ENCODE measurements around the gene PRKAA1.
"Not testable (repeated sequence)": the region's sequence is repeated elsewhere in the genome, so short reads cannot be mapped to it uniquely, and the experiment has no call there.

Gene PRKAA1

DNA sequence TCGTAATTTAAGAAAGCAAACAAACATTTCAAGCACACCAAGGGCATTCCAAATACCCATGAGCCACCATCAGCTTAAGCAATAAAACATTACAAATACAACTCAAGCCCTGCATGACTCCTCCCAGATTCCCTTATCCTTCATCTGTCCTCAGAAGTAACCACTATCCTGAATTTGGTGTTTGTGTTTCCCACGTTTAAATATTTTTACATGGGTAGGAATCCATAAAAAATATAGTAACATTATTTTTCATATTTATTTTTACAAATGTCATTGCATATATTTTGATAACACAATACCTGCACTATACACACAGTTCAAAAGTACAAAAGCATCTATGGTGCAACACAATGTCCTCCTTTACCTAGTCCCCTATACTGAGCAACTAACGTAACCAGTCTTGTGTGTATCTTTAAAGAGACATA lies 6.4 kb downstream of the PRKAA1 start:
- H2AFZ ChIP-seq (ENCODE audit: low read length), result no peak overlapping the region
- peaks cover 18% of the 10 kb centered on the region for H3K4me1 ChIP-seq (ENCODE audit: insufficient read depth, low read length, severe bottlenecking)
- H3K9me3 ChIP-seq (ENCODE audit: low read length), result peaks cover 13% of the 10 kb centered on the region; the same call in 1 of the 2 replicates
- no peak overlapping the region for H3K4me3 ChIP-seq (ENCODE audit: low read depth, low read length, poor library complexity, severe bottlenecking)
- no peak overlapping the region for H3K27ac ChIP-seq (ENCODE audit: low read depth, low read length, poor library complexity, severe bottlenecking)
- TF ChIP-seq CTCF (IDR thresholded peaks at IDR 0.05; ENCODE audit: low read length) (no peak), EZH2 (IDR thresholded peaks at IDR 0.05; ENCODE audit: borderline replicate concordance, low read length) (no peak)
- no peaks in the 10 kb centered on the region for H3K9me2 ChIP-seq (ENCODE audit: low read depth, low read length)
- H3K9ac ChIP-seq (ENCODE audit: low read length), result no peak overlapping the region
- H4K20me1 ChIP-seq (ENCODE audit: insufficient read depth, low read length), result 0 out of 2 replicates have a peak, but pooled peaks cover 3% of the 10 kb centered on the region
- no peak overlapping the region for H3K4me2 ChIP-seq (ENCODE audit: low read length)
- H3K79me2 ChIP-seq (ENCODE audit: insufficient read depth, low read length), result peaks cover 94% of the 10 kb centered on the region
- H3K27me3 ChIP-seq (ENCODE audit: insufficient read depth, low read length), result no peaks in the 10 kb centered on the region
- H3K36me3 ChIP-seq (ENCODE audit: insufficient read depth, low read length), result peaks cover 21% of the 10 kb centered on the region
- no peaks in the 10 kb centered on the region for H3F3A ChIP-seq (ENCODE audit: insufficient read depth, low read length)

DNA sequence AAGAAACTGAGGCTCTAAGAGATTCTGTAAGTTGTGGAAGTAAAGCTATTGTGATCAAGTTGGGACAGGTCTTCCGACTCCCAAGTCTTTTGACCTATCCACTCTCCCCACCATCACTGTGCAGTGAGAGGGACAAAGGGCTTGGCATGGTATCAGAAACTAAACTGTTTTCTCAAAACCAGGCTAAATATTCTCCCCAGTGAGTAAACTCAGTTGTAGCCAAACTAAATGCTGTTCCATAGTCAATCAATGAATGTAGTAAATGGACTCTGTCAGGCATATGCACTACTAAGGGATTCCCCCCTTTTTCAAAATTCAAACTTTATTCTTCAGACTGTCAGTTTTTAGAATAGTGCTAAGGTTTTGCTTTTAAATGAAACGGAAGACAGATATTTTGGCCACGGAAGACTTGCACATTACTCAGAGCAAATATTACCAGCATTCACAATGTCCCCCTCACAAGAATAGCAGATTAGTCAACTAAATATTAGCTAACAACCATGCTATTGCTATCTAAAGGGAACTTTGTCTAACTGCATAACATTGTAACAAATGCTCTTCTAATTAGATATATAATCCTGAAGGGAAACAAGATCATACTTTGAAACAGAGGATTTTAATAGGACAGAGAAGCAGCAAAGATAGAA lies 7.1 kb downstream of the PRKAA1 start:
- H3K4me2 ChIP-seq (ENCODE audit: low read length), result no peak overlapping the region
- no peak for TF ChIP-seq EZH2 (IDR thresholded peaks at IDR 0.05; ENCODE audit: borderline replicate concordance, low read length)
- TF ChIP-seq CTCF (IDR thresholded peaks at IDR 0.05; ENCODE audit: low read length), result no peak

GRCh38 chr5:40788941-40789340 lies 9.2 kb downstream of the PRKAA1 start:
- H3K4me2 ChIP-seq (ENCODE audit: low read length); H3K27ac ChIP-seq (ENCODE audit: low read depth, low read length, poor library complexity, severe bottlenecking); H4K20me1 ChIP-seq (ENCODE audit: insufficient read depth, low read length); H3K4me1 ChIP-seq (ENCODE audit: insufficient read depth, low read length, severe bottlenecking); H3K4me3 ChIP-seq (ENCODE audit: low read depth, low read length, poor library complexity, severe bottlenecking); H3K9me2 ChIP-seq (ENCODE audit: low read depth, low read length); H3F3A ChIP-seq (ENCODE audit: insufficient read depth, low read length); H2AFZ ChIP-seq (ENCODE audit: low read length); H3K9ac ChIP-seq (ENCODE audit: low read length); H3K27me3 ChIP-seq (ENCODE audit: insufficient read depth, low read length): not testable (repeated sequence)
- Histone ChIP-seq H3K36me3 (ENCODE audit: insufficient read depth, low read length) (peaks cover 13% of the 10 kb centered on the region), H3K79me2 (ENCODE audit: insufficient read depth, low read length) (peaks cover 96% of the 10 kb centered on the region), H3K9me3 (ENCODE audit: low read length) (peaks cover 13% of the 10 kb centered on the region; the same call in 1 of the 2 replicates)

More for the DNA sequence above, 7.1 kb downstream of the PRKAA1 start:
- Histone ChIP-seq H3K27me3 (ENCODE audit: insufficient read depth, low read length) (no peaks in the 10 kb centered on the region), H2AFZ (ENCODE audit: low read length) (no peak overlapping the region), H4K20me1 (ENCODE audit: insufficient read depth, low read length) (0 out of 2 replicates have a peak, but pooled peaks cover 3% of the 10 kb centered on the region), H3K9ac (ENCODE audit: low read length) (no peak overlapping the region), H3K36me3 (ENCODE audit: insufficient read depth, low read length) (peaks cover 21% of the 10 kb centered on the region), H3F3A (ENCODE audit: insufficient read depth, low read length) (no peaks in the 10 kb centered on the region), H3K79me2 (ENCODE audit: insufficient read depth, low read length) (peaks cover 94% of the 10 kb centered on the region), H3K9me3 (ENCODE audit: low read length) (peaks cover 13% of the 10 kb centered on the region; the same call in 1 of the 2 replicates), H3K4me3 (ENCODE audit: low read depth, low read length, poor library complexity, severe bottlenecking) (no peak overlapping the region), H3K27ac (ENCODE audit: low read depth, low read length, poor library complexity, severe bottlenecking) (no peak overlapping the region), H3K9me2 (ENCODE audit: low read depth, low read length) (no peaks in the 10 kb centered on the region), H3K4me1 (ENCODE audit: insufficient read depth, low read length, severe bottlenecking) (peaks cover 11% of the 10 kb centered on the region)

- Histone ChIP-seq H3K27me3 (ENCODE audit: insufficient read depth, low read length) (no peaks in the 10 kb centered on the region), H2AFZ (ENCODE audit: low read length) (no peak overlapping the region), H3F3A (ENCODE audit: insufficient read depth, low read length) (no peaks in the 10 kb centered on the region), H3K9me3 (ENCODE audit: low read length) (peaks cover 13% of the 10 kb centered on the region; the same call in 1 of the 2 replicates), H4K20me1 (ENCODE audit: insufficient read depth, low read length) (0 out of 2 replicates have a peak, but pooled peaks cover 3% of the 10 kb centered on the region), H3K4me3 (ENCODE audit: low read depth, low read length, poor library complexity, severe bottlenecking) (no peak overlapping the region), H3K36me3 (ENCODE audit: insufficient read depth, low read length) (peaks cover 13% of the 10 kb centered on the region), H3K27ac (ENCODE audit: low read depth, low read length, poor library complexity, severe bottlenecking) (no peak overlapping the region), H3K4me1 (ENCODE audit: insufficient read depth, low read length, severe bottlenecking) (peaks cover 6% of the 10 kb centered on the region), H3K9ac (ENCODE audit: low read length) (no peak overlapping the region), H3K4me2 (ENCODE audit: low read length) (no peak overlapping the region), H3K9me2 (ENCODE audit: low read depth, low read length) (no peaks in the 10 kb centered on the region), H3K79me2 (ENCODE audit: insufficient read depth, low read length) (peaks cover 96% of the 10 kb centered on the region)
- TF ChIP-seq CTCF (IDR thresholded peaks at IDR 0.05; ENCODE audit: low read length) (no peak), EZH2 (IDR thresholded peaks at IDR 0.05; ENCODE audit: borderline replicate concordance, low read length) (no peak)
Observed at GRCh38 chr5:40787986-40788385, 10.2 kb downstream of the PRKAA1 start.

GRCh38 chr5:40786664-40787063 lies 11.5 kb downstream of the PRKAA1 start:
- not testable (repeated sequence) for H3K27ac ChIP-seq (ENCODE audit: low read depth, low read length, poor library complexity, severe bottlenecking); H4K20me1 ChIP-seq (ENCODE audit: insufficient read depth, low read length); H3K4me2 ChIP-seq (ENCODE audit: low read length); H3K27me3 ChIP-seq (ENCODE audit: insufficient read depth, low read length); H2AFZ ChIP-seq (ENCODE audit: low read length); H3K9me2 ChIP-seq (ENCODE audit: low read depth, low read length); H3K9ac ChIP-seq (ENCODE audit: low read length); H3F3A ChIP-seq (ENCODE audit: insufficient read depth, low read length); H3K4me1 ChIP-seq (ENCODE audit: insufficient read depth, low read length, severe bottlenecking); H3K4me3 ChIP-seq (ENCODE audit: low read depth, low read length, poor library complexity, severe bottlenecking)
- Histone ChIP-seq H3K79me2 (ENCODE audit: insufficient read depth, low read length) (peaks cover 97% of the 10 kb centered on the region), H3K9me3 (ENCODE audit: low read length) (peaks cover 13% of the 10 kb centered on the region; the same call in 1 of the 2 replicates), H3K36me3 (ENCODE audit: insufficient read depth, low read length) (peaks cover 13% of the 10 kb centered on the region)

Data from OCI-LY1 (cell line).